IMR-90 (cell line): ENCODE measurements around the gene INPP5A. TPM values are rescaled to one million over a fixed set of nuclear protein-coding genes. Genes with fewer than 3 reads are reported as not detected.

Experiments
- ATAC-seq: fragments of 200-7000 bp; cut with Tn5 transposase; 2 replicates; pipeline ENCODE4 v1.9.1; 2020; ENCODE audit warnings: low read depth, mild to moderate bottlenecking, moderate library complexity
- BruUV-seq: library from RNA; stranded (reverse); fragments of 400-500 nt; replicated peaks from 2 replicates; lab custom pipeline; 2021; lab: Mats Ljungman, UMichigan
- CTCF ChIA-PET: fragments of 300-600 bp; formaldehyde crosslinking; extraction: SDS; loops from one replicate; lab custom pipeline; 2021; ENCODE audit warnings: antibody characterized with exemption; lab: Yijun Ruan, JAX
- POLR2A ChIA-PET: fragments of 300-600 bp; sonication (Branson Sonifier 250); formaldehyde crosslinking; loops from one replicate; lab custom pipeline; 2022; ENCODE audit warnings: antibody characterized with exemption; ENCODE audit not compliant: unreplicated experiment; lab: Charles Lee
- DNase-seq: peaks from one replicate; pipeline ENCODE4 v3.0.0; 2013
- H2AFZ ChIP-seq: replicated peaks from 2 replicates; pipeline ENCODE3; 2013; ENCODE audit warnings: low read length, mild to moderate bottlenecking; ENCODE audit not compliant: poor library complexity
- H2AK5ac ChIP-seq: 2 replicates; pipeline ENCODE4 v1.6.1; 2013; ENCODE audit warnings: low read depth, low read length, inconsistent platforms
- H2AK9ac ChIP-seq: replicated peaks from 2 replicates; pipeline ENCODE3; 2013; ENCODE audit warnings: mild to moderate bottlenecking, low read depth, low read length, moderate library complexity; ENCODE audit not compliant: poor library complexity
- H2BK120ac ChIP-seq: 2 replicates; pipeline ENCODE4 v1.6.1; 2013; ENCODE audit warnings: low read depth, low read length, inconsistent platforms
- H2BK15ac ChIP-seq: 3 replicates; pipeline ENCODE4 v1.6.1; 2013; ENCODE audit warnings: low read depth, low read length, inconsistent platforms
- H2BK20ac ChIP-seq: 2 replicates; pipeline ENCODE4 v1.6.1; 2013; ENCODE audit warnings: low read depth, mild to moderate bottlenecking, inconsistent platforms, low read length, moderate library complexity
- H2BK5ac ChIP-seq: 2 replicates; pipeline ENCODE4 v1.6.1; 2013; ENCODE audit warnings: mild to moderate bottlenecking, low read depth, low read length, inconsistent platforms; ENCODE audit not compliant: poor library complexity, severe bottlenecking
- H3K14ac ChIP-seq: replicated peaks from 2 replicates; pipeline ENCODE4 v1.6.1; 2013; ENCODE audit warnings: low read depth, low read length, inconsistent platforms
- H3K18ac ChIP-seq: 2 replicates; pipeline ENCODE4 v1.6.1; 2013; ENCODE audit warnings: low read depth, low read length, control low read depth
- H3K23ac ChIP-seq: 2 replicates; pipeline ENCODE4 v1.6.1; 2013; ENCODE audit warnings: low read depth, low read length, inconsistent platforms
- H3K27ac ChIP-seq: 2 replicates; pipeline ENCODE4 v1.5.1; 2013; ENCODE audit warnings: mild to moderate bottlenecking, control low read depth, low read length; ENCODE audit not compliant: insufficient read depth
- H3K27me3 ChIP-seq: 2 replicates; pipeline ENCODE4 v1.6.1; 2013; ENCODE audit warnings: low read length; ENCODE audit not compliant: control insufficient read depth, insufficient read depth
- H3K36me3 ChIP-seq: 2 replicates; pipeline ENCODE4 v1.6.1; 2013; ENCODE audit warnings: low read length, mixed read lengths; ENCODE audit not compliant: control insufficient read depth, insufficient read depth
- H3K4ac ChIP-seq: 2 replicates; pipeline ENCODE4 v1.6.1; 2013; ENCODE audit warnings: low read depth, low read length, inconsistent platforms
- H3K4me1 ChIP-seq: 2 replicates; pipeline ENCODE4 v1.6.1; 2013; ENCODE audit warnings: low read length, mixed read lengths; ENCODE audit not compliant: control insufficient read depth, insufficient read depth
- H3K4me2 ChIP-seq: 2 replicates; pipeline ENCODE4 v1.6.1; 2013; ENCODE audit warnings: low read depth, mild to moderate bottlenecking, control low read depth, low read length, moderate library complexity
- H3K4me3 ChIP-seq: 2 replicates; pipeline ENCODE4 v1.5.1; 2013; ENCODE audit warnings: low read depth, mild to moderate bottlenecking, control low read depth, low read length, moderate library complexity; ENCODE audit not compliant: insufficient read depth
- H3K56ac ChIP-seq: 2 replicates; pipeline ENCODE4 v1.6.1; 2013; ENCODE audit warnings: low read length, inconsistent platforms; ENCODE audit not compliant: insufficient read depth; ENCODE audit errors: extremely low read depth
- H3K79me1 ChIP-seq, 2 experiments: 2 replicates each; pipeline ENCODE4 v1.6.1; 2013; ENCODE audit warnings: low read length in 2 of 2, inconsistent platforms in 1 of 2, low read depth in 1 of 2
- H3K9ac ChIP-seq: 2 replicates; pipeline ENCODE4 v1.6.1; 2013; ENCODE audit warnings: low read depth, low read length, control low read depth
- H3K9me1 ChIP-seq: 2 replicates; pipeline ENCODE4 v1.6.1; 2013; ENCODE audit warnings: low read length, inconsistent platforms; ENCODE audit not compliant: insufficient read depth
- H3K9me3 ChIP-seq: 2 replicates; pipeline ENCODE4 v1.6.1; 2013; ENCODE audit warnings: low read length; ENCODE audit not compliant: control insufficient read depth, insufficient read depth
- H4K20me1 ChIP-seq: 2 replicates; pipeline ENCODE4 v1.6.1; 2013; ENCODE audit warnings: low read length, inconsistent platforms; ENCODE audit not compliant: insufficient read depth
- H4K5ac ChIP-seq: 2 replicates; pipeline ENCODE4 v1.6.1; 2013; ENCODE audit warnings: mild to moderate bottlenecking, low read depth, low read length, control low read depth
- H4K8ac ChIP-seq, 2 experiments: 2 replicates each; pipeline ENCODE4 v1.6.1; 2013; ENCODE audit warnings: low read depth in 2 of 2, low read length in 2 of 2, control low read depth in 1 of 2, inconsistent platforms in 1 of 2
- H4K91ac ChIP-seq: 2 replicates; pipeline ENCODE4 v1.6.1; 2013; ENCODE audit warnings: low read depth, low read length, inconsistent platforms; ENCODE audit not compliant: insufficient read depth
- BHLHE40 ChIP-seq: fragments of 150-350 bp; IDR thresholded peaks from 2 replicates; pipeline ENCODE4 v1.6.1; 2016; ENCODE audit warnings: mild to moderate bottlenecking, low read depth, low read length
- CHD1 ChIP-seq: IDR thresholded peaks from 2 replicates; pipeline ENCODE4 v1.6.1; 2012; ENCODE audit warnings: low read depth, low read length, improper control_type of control experiment
- CTCF ChIP-seq: conservative IDR thresholded peaks from 2 replicates; pipeline ENCODE4 v1.5.1; 2012; ENCODE audit warnings: mild to moderate bottlenecking, low read depth, low read length, improper control_type of control experiment
- ELK1 ChIP-seq: fragments of 150-350 bp; IDR thresholded peaks from 2 replicates; pipeline ENCODE4 v1.6.1; 2016; ENCODE audit warnings: low read depth, mild to moderate bottlenecking, low read length, moderate library complexity, borderline replicate concordance
- FOS ChIP-seq: fragments of 150-350 bp; IDR thresholded peaks from 2 replicates; pipeline ENCODE4 v1.6.1; 2016; ENCODE audit warnings: low read depth, low read length
- MAZ ChIP-seq: IDR thresholded peaks from 2 replicates; pipeline ENCODE4 v1.6.1; 2012; ENCODE audit warnings: low read depth, mild to moderate bottlenecking, low read length, improper control_type of control experiment, moderate library complexity, borderline replicate concordance
- NFE2L2 ChIP-seq: fragments of 150-350 bp; IDR thresholded peaks from 2 replicates; pipeline ENCODE4 v1.6.1; 2016; ENCODE audit warnings: low read depth, mild to moderate bottlenecking, low read length
- POLR2A ChIP-seq: IDR thresholded peaks from 2 replicates; pipeline ENCODE4 v1.6.1; 2012; ENCODE audit warnings: mild to moderate bottlenecking, low read depth, low read length
- RAD21 ChIP-seq: IDR thresholded peaks from 2 replicates; pipeline ENCODE4 v1.6.1; 2012; ENCODE audit warnings: low read length, improper control_type of control experiment
- RCOR1 ChIP-seq: IDR thresholded peaks from 2 replicates; pipeline ENCODE4 v1.6.1; 2012; ENCODE audit warnings: mild to moderate bottlenecking, low read length, improper control_type of control experiment; ENCODE audit not compliant: insufficient replicate concordance
- USF2 ChIP-seq: fragments of 150-350 bp; IDR thresholded peaks from 2 replicates; pipeline ENCODE4 v1.6.1; 2017; ENCODE audit warnings: mild to moderate bottlenecking, antibody characterized with exemption, low read length, low read depth
- WGBS, 2 experiments: methylation state at CpG; one replicate each; pipeline versions ENCODE4 v1.1.5 to v1.1.7; 2013; ENCODE audit warnings: missing lambda C conversion rate in 2 of 2; ENCODE audit not compliant: insufficient read length in 1 of 2; ENCODE audit errors: extremely low coverage in 2 of 2; 5-methylcytosine and 5-hydroxymethylcytosine counted together
- dilution Hi-C: fragments of 300-500 bp; cut with HindIII; formaldehyde crosslinking; loops from one replicate; pipeline ENCODE4 v1.14.3; 2018; ENCODE audit warnings: low sequenced_read_pairs; ENCODE audit not compliant: unreplicated experiment
- in situ Hi-C: fragments of 300-500 bp; cut with MboI; formaldehyde crosslinking; loops from 3 replicates; pipeline ENCODE4 v1.14.3; 2019; ENCODE audit warnings: low sequenced_read_pairs, inconsistent platforms, mixed read lengths
- intact Hi-C: fragments of 100-400 bp; cut with micrococcal nuclease; formaldehyde crosslinking; loops from 2 replicates; pipeline ENCODE4 v1.10.0; 2022
- polyA plus RNA-seq, 3 experiments: library from polyadenylated mRNA; depleted of rRNA; stranded (reverse); fragments of >200 nt; gene quantifications; 2 replicates each; pipeline ENCODE4 v1.2.3, GENCODE V29; 2012; ENCODE audit warnings: low replicate concordance in 1 of 3
- total RNA-seq: library from RNA; depleted of rRNA; stranded (reverse); fragments of >200 nt; gene quantifications from 2 replicates; pipeline ENCODE4 v1.2.3, GENCODE V29; 2012

Gene INPP5A
- total and polyA plus RNA-seq, 2 of the 4 experiments (the other 2 are of a cell fraction), result 21.4 to 36.7 TPM

GRCh38 chr10:132789659-132790148 is 252.1 kb downstream of the INPP5A start:
- Histone ChIP-seq H2AK5ac (no peak overlapping the region), H3K23ac (no peak overlapping the region), H3K4me3 (no peak overlapping the region), H4K20me1 (no peaks in the 10 kb centered on the region), H3K56ac (no peak overlapping the region), H3K18ac (no peak overlapping the region), H3K9ac (no peak overlapping the region), H4K8ac (no peak overlapping the region), H2BK5ac (no peak overlapping the region), H2AFZ (no peak overlapping the region), H3K14ac (no peak overlapping the region), H3K4ac (no peak overlapping the region), H3K36me3 (no peaks in the 10 kb centered on the region), H4K5ac (no peak overlapping the region), H2AK9ac (no peak overlapping the region), H3K27me3 (peaks cover 57% of the 10 kb centered on the region), H3K4me1 (no peaks in the 10 kb centered on the region), H3K9me1 (no peaks in the 10 kb centered on the region), H3K27ac (no peak overlapping the region), H3K79me1 (no peaks in the 10 kb centered on the region), H2BK120ac (no peak overlapping the region), H3K9me3 (no peaks in the 10 kb centered on the region; the same call in 1 of the 2 replicates), H3K4me2 (no peak overlapping the region), H2BK20ac (no peak overlapping the region), H2BK15ac (no peak overlapping the region), H4K91ac (no peak overlapping the region)
- dilution Hi-C loops, result no loop called here
- ChIA-PET CTCF (interaction anchor here (1.4 kb wide), 1 partner anchor 135 kb away, joined by 3 read pairs; no protein-coding TSS in a partner anchor), POLR2A (no interaction called here)
- no peak for ATAC-seq
- BruUV-seq, result no TSS peak
- in situ Hi-C loops, result no loop called here
- WGBS, 2 experiments, result 68% methylated on average over 4 of the region's 15 CpGs; no CpG with 5 or more reads in 1 of the 2 experiments
- no peak for TF ChIP-seq ELK1
- TF ChIP-seq NFE2L2, result no peak
- TF ChIP-seq USF2, result no peak
- no peak for TF ChIP-seq CTCF
- TF ChIP-seq MAZ, result no peak
- no peak for TF ChIP-seq CHD1
- no peak for TF ChIP-seq RCOR1
- TF ChIP-seq POLR2A, result no peak
- TF ChIP-seq BHLHE40, result no peak
- no peak for TF ChIP-seq FOS
- TF ChIP-seq RAD21, result no peak
- intact Hi-C loops, result no loop called here
- no peak for DNase-seq
